GM12892 (cell line): ENCODE data around the gene LMO1.

Source experiments
- POLR2A ChIP-seq: IDR thresholded peaks from 2 replicates; pipeline ENCODE4 v1.6.1; 2011; ENCODE audit warnings: low read depth, low read length, control low read depth
- POLR2AphosphoS5 ChIP-seq: IDR thresholded peaks from 2 replicates; pipeline ENCODE4 v1.6.1; 2011; ENCODE audit warnings: low read depth, low read length, control low read depth
- TAF1 ChIP-seq: IDR thresholded peaks from 2 replicates; pipeline ENCODE4 v1.6.1; 2011; ENCODE audit warnings: low read depth, mild to moderate bottlenecking, control low read depth, low read length, borderline replicate concordance

DNA sequence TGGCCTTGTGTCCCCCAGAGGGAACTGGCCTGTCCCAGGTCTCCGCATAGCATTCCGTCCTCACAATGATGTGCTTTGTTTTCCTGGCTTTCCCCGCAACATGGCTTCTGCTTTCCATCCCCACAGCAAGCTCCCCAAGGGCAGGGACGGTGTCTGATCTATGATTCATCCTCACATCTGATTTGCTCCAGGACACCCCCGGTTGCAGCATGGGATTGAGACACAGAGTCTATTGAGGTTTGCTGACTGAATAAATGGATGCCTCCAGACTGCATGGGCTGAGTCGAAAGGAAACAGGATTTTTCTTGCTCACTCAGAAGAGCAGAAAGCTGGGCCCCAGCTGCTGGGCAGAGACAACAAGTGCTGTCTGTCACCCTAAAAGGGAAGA is 40.2 kb downstream of the LMO1 start:
- TF ChIP-seq POLR2A (no peak), POLR2AphosphoS5 (no peak), TAF1 (no peak)
